GM12874 (cell line): ENCODE measurements around the gene GARNL3.

Experiments used
- TF ChIP-seq, protein P1 (sequence below): IDR thresholded peaks from 2 replicates; pipeline ENCODE4 v1.5.1; 2011; ENCODE audit warnings: low read depth, mild to moderate bottlenecking, control low read depth, low read length, moderate library complexity; ENCODE audit not compliant: insufficient read depth

The GARNL3 gene

GRCh38 chr9:127390563-127390962 lies 126.0 kb downstream of the GARNL3 start:
- TF ChIP-seq, protein P1, sequence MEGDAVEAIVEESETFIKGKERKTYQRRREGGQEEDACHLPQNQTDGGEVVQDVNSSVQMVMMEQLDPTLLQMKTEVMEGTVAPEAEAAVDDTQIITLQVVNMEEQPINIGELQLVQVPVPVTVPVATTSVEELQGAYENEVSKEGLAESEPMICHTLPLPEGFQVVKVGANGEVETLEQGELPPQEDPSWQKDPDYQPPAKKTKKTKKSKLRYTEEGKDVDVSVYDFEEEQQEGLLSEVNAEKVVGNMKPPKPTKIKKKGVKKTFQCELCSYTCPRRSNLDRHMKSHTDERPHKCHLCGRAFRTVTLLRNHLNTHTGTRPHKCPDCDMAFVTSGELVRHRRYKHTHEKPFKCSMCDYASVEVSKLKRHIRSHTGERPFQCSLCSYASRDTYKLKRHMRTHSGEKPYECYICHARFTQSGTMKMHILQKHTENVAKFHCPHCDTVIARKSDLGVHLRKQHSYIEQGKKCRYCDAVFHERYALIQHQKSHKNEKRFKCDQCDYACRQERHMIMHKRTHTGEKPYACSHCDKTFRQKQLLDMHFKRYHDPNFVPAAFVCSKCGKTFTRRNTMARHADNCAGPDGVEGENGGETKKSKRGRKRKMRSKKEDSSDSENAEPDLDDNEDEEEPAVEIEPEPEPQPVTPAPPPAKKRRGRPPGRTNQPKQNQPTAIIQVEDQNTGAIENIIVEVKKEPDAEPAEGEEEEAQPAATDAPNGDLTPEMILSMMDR, result no peak

DNA sequence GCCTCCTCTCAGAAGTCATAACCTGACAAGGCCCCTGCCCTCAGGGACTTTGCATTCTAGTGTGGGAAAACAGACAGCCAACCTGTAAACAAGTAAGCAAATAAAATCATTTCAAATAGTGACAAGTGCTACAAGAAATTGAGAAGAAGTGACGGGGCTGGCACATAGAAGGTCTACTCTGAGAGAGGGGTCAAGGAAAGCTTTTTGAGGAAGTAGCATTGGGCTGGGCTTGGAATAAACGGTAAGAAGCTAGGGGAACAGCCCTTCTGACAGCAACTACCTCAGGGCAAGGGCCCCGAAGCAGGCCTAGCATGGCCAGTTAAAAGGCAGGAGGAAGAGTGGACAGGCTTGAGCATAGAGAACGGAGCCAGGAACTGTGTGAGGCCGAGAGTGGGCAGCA lies 127.6 kb downstream of the GARNL3 start:
- TF ChIP-seq, protein P1, result no peak

DNA sequence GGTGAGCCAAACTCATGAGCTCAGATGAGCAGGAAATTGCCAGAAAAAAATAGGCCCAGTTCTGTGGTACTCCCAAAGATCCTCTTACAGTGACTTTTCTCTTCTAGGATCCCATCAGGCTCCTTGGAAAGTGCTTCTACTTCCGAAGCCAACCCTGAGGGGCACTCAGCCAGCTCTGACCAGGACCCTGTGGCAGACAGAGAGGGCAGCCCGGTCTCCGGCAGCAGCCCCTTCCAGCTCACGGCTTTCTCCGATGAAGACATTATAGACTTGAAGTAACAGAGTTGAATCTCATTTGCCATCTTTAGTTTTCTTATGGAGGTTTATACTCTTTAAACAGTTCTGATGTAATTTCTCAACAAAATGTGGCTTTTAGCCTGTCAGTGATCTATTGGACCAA lies 128.4 kb downstream of the GARNL3 start:
- TF ChIP-seq, protein P1, result no peak

DNA sequence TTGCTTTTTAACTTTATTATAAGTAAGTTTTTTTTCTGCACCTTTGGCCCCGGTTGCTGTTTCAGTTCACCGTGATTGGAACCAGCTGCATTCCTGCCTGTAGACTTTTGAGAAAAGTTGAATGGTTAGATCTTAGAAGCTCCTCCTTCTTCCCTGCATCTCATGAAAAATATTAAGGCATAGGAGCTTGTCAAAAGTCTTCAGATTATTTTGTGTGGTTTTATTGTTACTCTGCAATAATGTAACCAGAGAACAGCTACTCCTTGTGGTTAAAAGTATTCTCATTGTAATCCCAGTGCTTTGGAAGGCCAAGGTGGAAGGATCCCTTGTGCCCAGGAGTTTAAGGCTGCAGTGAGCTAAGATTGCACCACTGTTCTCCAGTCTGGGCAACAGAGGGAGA lies 129.1 kb downstream of the GARNL3 start:
- TF ChIP-seq, protein P1, result no peak

- TF ChIP-seq, protein P1, result no peak
Observed at GRCh38 chr9:127395497-127396252, 131.1 kb downstream of the GARNL3 start.

DNA sequence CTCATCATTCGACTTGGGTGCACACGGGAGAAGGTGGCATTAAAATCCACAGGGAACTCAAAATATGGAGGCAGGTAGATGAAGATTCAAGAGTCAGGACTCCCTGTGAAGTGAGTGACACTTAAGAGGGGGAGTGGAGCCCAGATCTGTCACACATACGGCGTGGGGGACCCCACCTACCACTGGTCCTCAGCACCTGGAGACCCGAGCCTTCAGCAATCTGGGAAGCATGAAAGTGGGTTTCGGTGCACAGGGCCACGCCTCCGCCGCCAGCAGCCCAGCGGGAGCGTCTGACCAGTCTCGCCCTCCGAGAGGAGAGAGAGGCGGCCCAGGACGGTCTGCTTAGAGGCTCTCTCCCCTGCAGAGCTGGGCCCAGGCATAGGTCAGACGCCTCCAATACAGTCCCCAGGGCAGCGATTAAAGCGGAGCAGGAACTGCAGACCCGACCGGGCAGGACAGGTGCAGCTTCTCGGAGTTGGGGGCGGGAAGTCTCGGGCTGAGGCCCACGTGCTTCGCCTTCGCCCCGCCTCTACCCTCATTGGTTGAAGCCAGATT lies 131.8 kb downstream of the GARNL3 start:
- TF ChIP-seq, protein P1, result no peak

DNA sequence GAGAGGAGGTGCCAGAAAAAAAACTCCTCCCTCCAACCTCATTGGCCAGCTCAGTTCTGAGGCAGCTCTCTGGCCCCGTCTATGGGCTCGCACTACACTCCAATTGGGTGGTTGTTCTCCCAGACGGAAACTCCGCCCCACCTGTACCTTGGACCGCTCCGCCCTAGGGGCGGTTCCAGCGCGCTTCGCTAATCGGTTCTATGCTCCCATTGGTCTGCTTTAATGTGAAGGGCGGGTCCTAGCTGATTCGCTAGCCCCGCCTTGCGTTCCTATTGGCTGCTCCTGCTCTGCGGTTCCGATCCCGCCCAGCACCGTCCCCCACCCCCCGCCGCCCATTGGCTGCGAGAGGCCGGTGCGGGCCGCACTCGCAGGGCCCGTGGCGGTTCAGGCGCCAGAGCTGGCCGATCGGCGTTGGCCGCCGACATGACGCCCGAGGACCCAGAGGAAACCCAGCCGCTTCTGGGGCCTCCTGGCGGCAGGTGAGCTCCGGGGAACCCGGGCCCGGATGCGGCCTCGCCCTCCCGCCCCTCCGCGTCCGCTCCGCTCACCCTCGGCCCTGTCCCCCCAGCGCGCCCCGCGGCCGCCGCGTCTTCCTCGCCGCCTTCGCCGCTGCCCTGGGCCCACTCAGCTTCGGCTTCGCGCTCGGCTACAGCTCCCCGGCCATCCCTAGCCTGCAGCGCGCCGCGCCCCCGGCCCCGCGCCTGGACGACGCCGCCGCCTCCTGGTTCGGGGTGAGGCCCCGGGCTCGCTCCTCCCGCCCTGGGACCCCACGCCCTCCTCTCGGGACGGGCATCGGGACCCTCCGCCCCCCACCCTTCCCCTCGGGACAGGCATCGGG lies 132.5 kb downstream of the GARNL3 start, which contains the start of gene SLC2A8:
TSS of gene SLC2A8 (plus strand) at position 362 of the 838 bp plus-strand sequence. CDS start at position 424, 62 bp downstream.
- TF ChIP-seq, protein P1, result no peak
